A549 (cell line): ENCODE measurements around the gene COQ4.

Source experiments
- CBX2 ChIP-seq: fragments of 200-600 bp; sonication (generic); IDR thresholded peaks from 2 replicates; pipeline ENCODE4 v1.6.1; 2016; ENCODE audit warnings: low read depth, mild to moderate bottlenecking, borderline replicate concordance
- CEBPB ChIP-seq, 2 experiments: fragments of >200 bp in 1 of 2; sonication (Bioruptor Twin) in 1 of 2; formaldehyde crosslinking in 1 of 2; IDR thresholded peaks; 2 replicates each; pipeline ENCODE4 v1.6.1; 2012 to 2016
- EP300 ChIP-seq, 2 experiments: fragments of >200 bp; sonication (Bioruptor Twin); formaldehyde crosslinking; IDR thresholded peaks; 2 replicates in 1 of 2; 3 replicates in 1 of 2; pipeline ENCODE4 v1.6.1; 2016 to 2017
- ESRRA ChIP-seq: fragments of 150-350 bp; IDR thresholded peaks from 2 replicates; pipeline ENCODE4 v1.6.1; 2014; ENCODE audit warnings: mild to moderate bottlenecking, low read length, borderline replicate concordance
- HDAC2 ChIP-seq: fragments of 200-600 bp; sonication (generic); IDR thresholded peaks from 2 replicates; pipeline ENCODE4 v1.6.1; 2016
- KDM1A ChIP-seq: fragments of 200-600 bp; sonication (generic); IDR thresholded peaks from 2 replicates; pipeline ENCODE4 v1.6.1; 2016; ENCODE audit warnings: low read depth, mild to moderate bottlenecking
- MAZ ChIP-seq: fragments of 150-350 bp; IDR thresholded peaks from 2 replicates; pipeline ENCODE4 v1.6.1; 2014; ENCODE audit warnings: antibody characterized with exemption, low read depth, low read length, borderline replicate concordance
- MYC ChIP-seq: IDR thresholded peaks from 2 replicates; pipeline ENCODE4 v1.6.1; 2012; ENCODE audit warnings: mild to moderate bottlenecking, inconsistent platforms, low read length, improper control_type of control experiment, borderline replicate concordance
- POLR2A ChIP-seq: IDR thresholded peaks from 2 replicates; pipeline ENCODE4 v1.6.1; 2012; ENCODE audit warnings: mild to moderate bottlenecking, low read length
- RAD21 ChIP-seq, 2 experiments: fragments of >200 bp in 1 of 2; sonication (Bioruptor Twin) in 1 of 2; formaldehyde crosslinking in 1 of 2; IDR thresholded peaks in 1 of 2; conservative IDR thresholded peaks in 1 of 2; 2 replicates in 1 of 2; 3 replicates in 1 of 2; pipeline ENCODE4 v1.6.1; 2012 to 2018; ENCODE audit warnings: inconsistent platforms in 1 of 2
- TF ChIP-seq, protein P1 (sequence below): fragments of >200 bp; sonication (Bioruptor Twin); formaldehyde crosslinking; IDR thresholded peaks from 3 replicates; pipeline ENCODE4 v1.5.1; 2016
- TF ChIP-seq, protein P2 (sequence below): fragments of 200-600 bp; sonication (generic); IDR thresholded peaks from 2 replicates; pipeline ENCODE4 v1.6.1; 2016; ENCODE audit warnings: antibody characterized with exemption, mild to moderate bottlenecking, moderate library complexity
- TF ChIP-seq, protein P3 (sequence below): IDR thresholded peaks from 2 replicates; pipeline ENCODE4 v1.6.1; 2012; ENCODE audit warnings: low read depth, borderline replicate concordance
- TF ChIP-seq, protein P4 (sequence below): IDR thresholded peaks from 2 replicates; pipeline ENCODE4 v1.6.1; 2012

DNA sequence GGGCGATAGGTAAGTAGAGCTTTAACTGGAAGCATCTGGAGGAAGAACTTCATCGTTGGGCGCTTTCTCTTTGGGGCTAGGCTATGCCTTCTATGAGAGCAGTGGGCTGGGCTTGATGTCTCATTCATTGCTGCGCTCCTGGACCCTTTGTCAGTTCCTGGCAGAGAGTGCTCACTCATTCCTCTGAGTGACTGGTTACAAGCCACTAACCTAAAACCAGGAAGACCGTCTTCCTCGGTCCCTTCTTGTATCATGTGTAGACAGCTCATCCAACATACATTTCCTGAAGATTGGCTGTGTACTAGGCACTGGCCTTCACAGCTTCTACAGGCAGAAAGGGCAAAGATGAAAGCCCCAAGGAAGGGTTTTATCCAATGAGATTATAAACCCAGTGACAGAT is 40.1 kb upstream of the COQ4 start:
- TF ChIP-seq POLR2A (no peak), RAD21 (conservative IDR thresholded peaks at IDR 0.05 in 1 of 2, IDR thresholded peaks at IDR 0.05 in 1 of 2) (no peak), HDAC2 (no peak), MAZ (no peak), EP300 (IDR thresholded peaks at IDR 0.05) (no peak), MYC (no peak), ESRRA (no peak), KDM1A (no peak), CBX2 (no peak), CEBPB (IDR thresholded peaks at IDR 0.05) (no peak)
- TF ChIP-seq, protein P1, sequence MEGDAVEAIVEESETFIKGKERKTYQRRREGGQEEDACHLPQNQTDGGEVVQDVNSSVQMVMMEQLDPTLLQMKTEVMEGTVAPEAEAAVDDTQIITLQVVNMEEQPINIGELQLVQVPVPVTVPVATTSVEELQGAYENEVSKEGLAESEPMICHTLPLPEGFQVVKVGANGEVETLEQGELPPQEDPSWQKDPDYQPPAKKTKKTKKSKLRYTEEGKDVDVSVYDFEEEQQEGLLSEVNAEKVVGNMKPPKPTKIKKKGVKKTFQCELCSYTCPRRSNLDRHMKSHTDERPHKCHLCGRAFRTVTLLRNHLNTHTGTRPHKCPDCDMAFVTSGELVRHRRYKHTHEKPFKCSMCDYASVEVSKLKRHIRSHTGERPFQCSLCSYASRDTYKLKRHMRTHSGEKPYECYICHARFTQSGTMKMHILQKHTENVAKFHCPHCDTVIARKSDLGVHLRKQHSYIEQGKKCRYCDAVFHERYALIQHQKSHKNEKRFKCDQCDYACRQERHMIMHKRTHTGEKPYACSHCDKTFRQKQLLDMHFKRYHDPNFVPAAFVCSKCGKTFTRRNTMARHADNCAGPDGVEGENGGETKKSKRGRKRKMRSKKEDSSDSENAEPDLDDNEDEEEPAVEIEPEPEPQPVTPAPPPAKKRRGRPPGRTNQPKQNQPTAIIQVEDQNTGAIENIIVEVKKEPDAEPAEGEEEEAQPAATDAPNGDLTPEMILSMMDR: no peak
- TF ChIP-seq, protein P2, sequence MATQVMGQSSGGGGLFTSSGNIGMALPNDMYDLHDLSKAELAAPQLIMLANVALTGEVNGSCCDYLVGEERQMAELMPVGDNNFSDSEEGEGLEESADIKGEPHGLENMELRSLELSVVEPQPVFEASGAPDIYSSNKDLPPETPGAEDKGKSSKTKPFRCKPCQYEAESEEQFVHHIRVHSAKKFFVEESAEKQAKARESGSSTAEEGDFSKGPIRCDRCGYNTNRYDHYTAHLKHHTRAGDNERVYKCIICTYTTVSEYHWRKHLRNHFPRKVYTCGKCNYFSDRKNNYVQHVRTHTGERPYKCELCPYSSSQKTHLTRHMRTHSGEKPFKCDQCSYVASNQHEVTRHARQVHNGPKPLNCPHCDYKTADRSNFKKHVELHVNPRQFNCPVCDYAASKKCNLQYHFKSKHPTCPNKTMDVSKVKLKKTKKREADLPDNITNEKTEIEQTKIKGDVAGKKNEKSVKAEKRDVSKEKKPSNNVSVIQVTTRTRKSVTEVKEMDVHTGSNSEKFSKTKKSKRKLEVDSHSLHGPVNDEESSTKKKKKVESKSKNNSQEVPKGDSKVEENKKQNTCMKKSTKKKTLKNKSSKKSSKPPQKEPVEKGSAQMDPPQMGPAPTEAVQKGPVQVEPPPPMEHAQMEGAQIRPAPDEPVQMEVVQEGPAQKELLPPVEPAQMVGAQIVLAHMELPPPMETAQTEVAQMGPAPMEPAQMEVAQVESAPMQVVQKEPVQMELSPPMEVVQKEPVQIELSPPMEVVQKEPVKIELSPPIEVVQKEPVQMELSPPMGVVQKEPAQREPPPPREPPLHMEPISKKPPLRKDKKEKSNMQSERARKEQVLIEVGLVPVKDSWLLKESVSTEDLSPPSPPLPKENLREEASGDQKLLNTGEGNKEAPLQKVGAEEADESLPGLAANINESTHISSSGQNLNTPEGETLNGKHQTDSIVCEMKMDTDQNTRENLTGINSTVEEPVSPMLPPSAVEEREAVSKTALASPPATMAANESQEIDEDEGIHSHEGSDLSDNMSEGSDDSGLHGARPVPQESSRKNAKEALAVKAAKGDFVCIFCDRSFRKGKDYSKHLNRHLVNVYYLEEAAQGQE: no peak
- TF ChIP-seq, protein P3, sequence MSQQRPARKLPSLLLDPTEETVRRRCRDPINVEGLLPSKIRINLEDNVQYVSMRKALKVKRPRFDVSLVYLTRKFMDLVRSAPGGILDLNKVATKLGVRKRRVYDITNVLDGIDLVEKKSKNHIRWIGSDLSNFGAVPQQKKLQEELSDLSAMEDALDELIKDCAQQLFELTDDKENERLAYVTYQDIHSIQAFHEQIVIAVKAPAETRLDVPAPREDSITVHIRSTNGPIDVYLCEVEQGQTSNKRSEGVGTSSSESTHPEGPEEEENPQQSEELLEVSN: no peak
- TF ChIP-seq, protein P4, sequence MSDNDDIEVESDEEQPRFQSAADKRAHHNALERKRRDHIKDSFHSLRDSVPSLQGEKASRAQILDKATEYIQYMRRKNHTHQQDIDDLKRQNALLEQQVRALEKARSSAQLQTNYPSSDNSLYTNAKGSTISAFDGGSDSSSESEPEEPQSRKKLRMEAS: no peak
